GM23248 (cell line): Measurements from ENCODE around the gene PTOV1.

Experiments used
- EZH2 ChIP-seq: fragments of 200-600 bp; sonication (generic); IDR thresholded peaks from 2 replicates; pipeline ENCODE4 v1.6.1; 2018; ENCODE audit warnings: antibody characterized with exemption, mild to moderate bottlenecking; ENCODE audit not compliant: insufficient read depth, poor library complexity, severe bottlenecking
- EZH2phosphoT487 ChIP-seq: fragments of 200-600 bp; sonication (generic); IDR thresholded peaks from 2 replicates; pipeline ENCODE4 v1.6.1; 2018; ENCODE audit warnings: antibody characterized with exemption, moderate library complexity, mild to moderate bottlenecking, low read depth; ENCODE audit not compliant: insufficient read depth

GRCh38 chr19:49812997-49813861 is 37.7 kb upstream of the PTOV1 start, which contains the start of gene FUZ:
- TF ChIP-seq EZH2 (no peak), EZH2phosphoT487 (no peak)
